SU-DHL-6 (cell line): Measurements from ENCODE around the gene CLTB.

Experiments
- H2AFZ ChIP-seq: fragments of 200-600 bp; sonication (generic); 2 replicates; pipeline ENCODE4 v1.6.1; 2014; ENCODE audit warnings: low read depth, mild to moderate bottlenecking, moderate library complexity, mixed read lengths, antibody characterized with exemption, low read length; ENCODE audit not compliant: severe bottlenecking
- H3F3A ChIP-seq: fragments of 200-600 bp; shearing (Covaris generic); 2 replicates; pipeline ENCODE4 v1.6.0; 2016; ENCODE audit warnings: antibody characterized with exemption, mild to moderate bottlenecking; ENCODE audit not compliant: insufficient read depth
- H3K27ac ChIP-seq: fragments of 200-600 bp; sonication (generic); 2 replicates; pipeline ENCODE4 v1.5.1; 2016; ENCODE audit warnings: low read depth, mild to moderate bottlenecking, low read length, moderate library complexity, mixed read lengths
- H3K27me3 ChIP-seq: fragments of 200-600 bp; sonication (generic), shearing (Covaris generic); 2 replicates; pipeline ENCODE4 v1.6.0; 2014; ENCODE audit warnings: mild to moderate bottlenecking, low read length
- H3K36me3 ChIP-seq: fragments of 200-600 bp; sonication (generic); 2 replicates; pipeline ENCODE4 v1.6.1; 2014; ENCODE audit warnings: mild to moderate bottlenecking, low read length, mixed read lengths
- H3K4me2 ChIP-seq: fragments of 300-600, 200-600 bp; shearing (Covaris generic), sonication (generic); 2 replicates; pipeline ENCODE4 v1.6.0; 2014; ENCODE audit warnings: low read length, low read depth, mild to moderate bottlenecking; ENCODE audit not compliant: poor library complexity, severe bottlenecking
- H3K4me3 ChIP-seq: fragments of 200-600 bp; sonication (generic); 2 replicates; pipeline ENCODE4 v1.5.1; 2014; ENCODE audit warnings: antibody characterized with exemption, low read length, mild to moderate bottlenecking, mixed read lengths; ENCODE audit not compliant: insufficient read depth, poor library complexity, severe bottlenecking
- H3K79me2 ChIP-seq: fragments of 200-600 bp; sonication (generic); 2 replicates; pipeline ENCODE4 v1.6.1; 2014; ENCODE audit warnings: mild to moderate bottlenecking, low read length, moderate library complexity; ENCODE audit not compliant: insufficient read depth
- H3K9ac ChIP-seq: fragments of 200-600 bp; sonication (generic); 2 replicates; pipeline ENCODE4 v1.7.0; 2014; ENCODE audit warnings: mild to moderate bottlenecking, low read length
- H3K9me2 ChIP-seq: fragments of 200-600 bp; sonication (generic); replicated peaks from 2 replicates; pipeline ENCODE4 v1.6.1; 2014; ENCODE audit warnings: low read length; ENCODE audit not compliant: insufficient read depth
- H3K9me3 ChIP-seq: fragments of 200-600 bp; sonication (generic); 2 replicates; pipeline ENCODE4 v1.6.1; 2014; ENCODE audit warnings: low read length, mixed read lengths; ENCODE audit not compliant: insufficient read depth
- H4K20me1 ChIP-seq: fragments of 200-600 bp; sonication (generic); 2 replicates; pipeline ENCODE4 v1.6.1; 2014; ENCODE audit warnings: low read depth, mild to moderate bottlenecking, antibody characterized with exemption, low read length, moderate library complexity, mixed read lengths
- CTCF ChIP-seq: fragments of 200-600 bp; sonication (generic); IDR thresholded peaks from one replicate; pipeline ENCODE4 v1.5.1; 2017; ENCODE audit warnings: antibody characterized with exemption, mild to moderate bottlenecking, low read length, moderate library complexity; ENCODE audit not compliant: insufficient read depth, poor library complexity, severe bottlenecking
- EZH2phosphoT487 ChIP-seq: fragments of 200-600 bp; sonication (generic), shearing (Covaris generic); conservative IDR thresholded peaks from 2 replicates; pipeline ENCODE4 v1.6.1; 2018; ENCODE audit warnings: mild to moderate bottlenecking, antibody characterized with exemption, low read length, moderate library complexity, mixed read lengths

Gene CLTB

GRCh38 chr5:176382721-176383120, 33.6 kb downstream of the CLTB start:
- H3K27me3 ChIP-seq: no peaks in the 10 kb centered on the region
- H3K4me2 ChIP-seq: no peak overlapping the region
- H4K20me1 ChIP-seq: peaks cover 8% of the 10 kb centered on the region; the same call in 1 of the 2 replicates
- no peak for TF ChIP-seq CTCF
- no peak for TF ChIP-seq EZH2phosphoT487
- H3K4me3 ChIP-seq: no peak overlapping the region
- H3F3A ChIP-seq: peaks cover 10% of the 10 kb centered on the region; the same call in 1 of the 2 replicates
- H3K9ac ChIP-seq: no peak overlapping the region
- H3K27ac ChIP-seq: no peak overlapping the region
- peaks cover 33% of the 10 kb centered on the region for H3K79me2 ChIP-seq
- no peaks in the 10 kb centered on the region for H3K9me3 ChIP-seq
- H3K36me3 ChIP-seq: peaks cover 12% of the 10 kb centered on the region
- H3K9me2 ChIP-seq: no peaks in the 10 kb centered on the region
- H2AFZ ChIP-seq: no peak overlapping the region

- no peak overlapping the region for H3K9ac ChIP-seq
- peaks cover 10% of the 10 kb centered on the region; the same call in 1 of the 2 replicates for H3F3A ChIP-seq
- peaks cover 25% of the 10 kb centered on the region for H3K79me2 ChIP-seq
- H2AFZ ChIP-seq: no peak overlapping the region
- no peaks in the 10 kb centered on the region for H3K27me3 ChIP-seq
- no peaks in the 10 kb centered on the region for H3K9me2 ChIP-seq
- H3K9me3 ChIP-seq: no peaks in the 10 kb centered on the region
- no peak overlapping the region for H3K4me3 ChIP-seq
- H3K4me2 ChIP-seq: no peak overlapping the region
- H3K27ac ChIP-seq: no peak overlapping the region
- peaks cover 12% of the 10 kb centered on the region for H3K36me3 ChIP-seq
- peaks cover 8% of the 10 kb centered on the region; the same call in 1 of the 2 replicates for H4K20me1 ChIP-seq
- TF ChIP-seq EZH2phosphoT487: no peak
- TF ChIP-seq CTCF: no peak
Measured at GRCh38 chr5:176381979-176382378, 34.4 kb downstream of the CLTB start.

GRCh38 chr5:176381423-176381822, 34.9 kb downstream of the CLTB start:
- Histone ChIP-seq H3K27me3 (no peaks in the 10 kb centered on the region), H3K36me3 (peaks cover 8% of the 10 kb centered on the region), H3K4me2 (no peak overlapping the region), H3K79me2 (peaks cover 20% of the 10 kb centered on the region), H4K20me1 (peaks cover 8% of the 10 kb centered on the region; the same call in 1 of the 2 replicates), H3K9ac (no peak overlapping the region), H3F3A (peaks cover 9% of the 10 kb centered on the region; the same call in 1 of the 2 replicates), H3K27ac (no peak overlapping the region), H3K9me3 (no peaks in the 10 kb centered on the region), H2AFZ (no peak overlapping the region), H3K4me3 (no peak overlapping the region), H3K9me2 (no peaks in the 10 kb centered on the region)
- TF ChIP-seq CTCF (no peak), EZH2phosphoT487 (no peak)

- no peak overlapping the region for H2AFZ ChIP-seq
- H3K79me2 ChIP-seq: peaks cover 4% of the 10 kb centered on the region
- H3K27me3 ChIP-seq: no peaks in the 10 kb centered on the region
- H4K20me1 ChIP-seq: no peaks in the 10 kb centered on the region
- H3K4me2 ChIP-seq: no peak overlapping the region
- H3K36me3 ChIP-seq: no peaks in the 10 kb centered on the region; the same call in 1 of the 2 replicates
- no peak overlapping the region for H3K9ac ChIP-seq
- no peaks in the 10 kb centered on the region for H3K9me3 ChIP-seq
- TF ChIP-seq CTCF (no peak), EZH2phosphoT487 (no peak)
- no peaks in the 10 kb centered on the region for H3K9me2 ChIP-seq
- H3K27ac ChIP-seq: no peak overlapping the region
- H3K4me3 ChIP-seq: no peak overlapping the region
- peaks cover 7% of the 10 kb centered on the region; the same call in 1 of the 2 replicates for H3F3A ChIP-seq
Measured at GRCh38 chr5:176379881-176380280, 36.5 kb downstream of the CLTB start.
